ENCODE results near the gene ATG2A.

DNA sequence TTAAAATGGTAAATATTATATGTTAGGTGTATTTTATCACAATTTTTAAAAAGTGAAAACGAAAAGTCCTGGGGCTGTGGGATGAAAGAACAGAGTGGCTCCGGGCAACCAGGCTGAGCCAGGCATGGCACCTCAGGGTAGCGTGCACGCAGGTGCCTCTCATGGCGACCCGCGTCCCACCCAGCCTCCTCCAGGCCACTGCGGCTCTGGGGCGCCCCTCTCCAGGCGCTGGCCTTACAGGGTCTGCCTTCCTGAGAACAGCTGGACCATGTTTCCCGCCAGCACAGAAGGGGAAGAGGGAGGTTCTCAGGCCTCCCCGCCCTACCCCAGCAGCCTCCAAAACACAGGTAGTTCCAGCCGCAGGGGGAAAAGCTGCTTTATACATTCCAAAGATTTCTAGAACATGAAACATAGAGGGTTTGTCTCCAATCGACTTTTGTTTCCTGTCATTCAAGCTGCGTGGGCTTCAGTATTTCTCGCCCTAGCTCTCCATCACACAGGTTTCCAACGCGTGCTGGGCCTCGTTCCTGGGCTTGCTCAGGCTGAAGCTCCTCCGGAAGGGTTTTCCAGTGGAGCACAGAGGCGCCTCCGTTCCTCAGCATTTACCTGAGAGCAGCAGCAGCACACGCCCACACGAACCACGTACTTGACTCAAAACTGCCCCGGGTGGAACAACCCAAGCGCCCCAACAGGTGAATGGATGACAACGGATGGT, 49.1 kb downstream of the ATG2A start:
- TF ChIP-seq POLR2AphosphoS5 (IDR thresholded peaks at IDR 0.05) (no peak), POLR2A (IDR thresholded peaks at IDR 0.05; ENCODE audit: low read depth) (no peak)
- TF ChIP-seq, protein P1, sequence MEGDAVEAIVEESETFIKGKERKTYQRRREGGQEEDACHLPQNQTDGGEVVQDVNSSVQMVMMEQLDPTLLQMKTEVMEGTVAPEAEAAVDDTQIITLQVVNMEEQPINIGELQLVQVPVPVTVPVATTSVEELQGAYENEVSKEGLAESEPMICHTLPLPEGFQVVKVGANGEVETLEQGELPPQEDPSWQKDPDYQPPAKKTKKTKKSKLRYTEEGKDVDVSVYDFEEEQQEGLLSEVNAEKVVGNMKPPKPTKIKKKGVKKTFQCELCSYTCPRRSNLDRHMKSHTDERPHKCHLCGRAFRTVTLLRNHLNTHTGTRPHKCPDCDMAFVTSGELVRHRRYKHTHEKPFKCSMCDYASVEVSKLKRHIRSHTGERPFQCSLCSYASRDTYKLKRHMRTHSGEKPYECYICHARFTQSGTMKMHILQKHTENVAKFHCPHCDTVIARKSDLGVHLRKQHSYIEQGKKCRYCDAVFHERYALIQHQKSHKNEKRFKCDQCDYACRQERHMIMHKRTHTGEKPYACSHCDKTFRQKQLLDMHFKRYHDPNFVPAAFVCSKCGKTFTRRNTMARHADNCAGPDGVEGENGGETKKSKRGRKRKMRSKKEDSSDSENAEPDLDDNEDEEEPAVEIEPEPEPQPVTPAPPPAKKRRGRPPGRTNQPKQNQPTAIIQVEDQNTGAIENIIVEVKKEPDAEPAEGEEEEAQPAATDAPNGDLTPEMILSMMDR (IDR thresholded peaks at IDR 0.05) = no peak

All from esophagus muscularis mucosa (tissue), 3 donors.